HG03520 (cell line): ENCODE measurements around the gene HYAL3.
A peak's percentile ranks its signal among the peaks of the same experiment; 100 is the strongest.

Experiments used
- ATAC-seq: cut with Tn5 transposase; IDR thresholded peaks from one replicate; pipeline ENCODE4 v1.9.1; 2021; ENCODE audit warnings: mild to moderate bottlenecking, moderate library complexity; ENCODE audit not compliant: unreplicated experiment

HYAL3 gene, protein sequence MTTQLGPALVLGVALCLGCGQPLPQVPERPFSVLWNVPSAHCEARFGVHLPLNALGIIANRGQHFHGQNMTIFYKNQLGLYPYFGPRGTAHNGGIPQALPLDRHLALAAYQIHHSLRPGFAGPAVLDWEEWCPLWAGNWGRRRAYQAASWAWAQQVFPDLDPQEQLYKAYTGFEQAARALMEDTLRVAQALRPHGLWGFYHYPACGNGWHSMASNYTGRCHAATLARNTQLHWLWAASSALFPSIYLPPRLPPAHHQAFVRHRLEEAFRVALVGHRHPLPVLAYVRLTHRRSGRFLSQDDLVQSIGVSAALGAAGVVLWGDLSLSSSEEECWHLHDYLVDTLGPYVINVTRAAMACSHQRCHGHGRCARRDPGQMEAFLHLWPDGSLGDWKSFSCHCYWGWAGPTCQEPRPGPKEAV

DNA sequence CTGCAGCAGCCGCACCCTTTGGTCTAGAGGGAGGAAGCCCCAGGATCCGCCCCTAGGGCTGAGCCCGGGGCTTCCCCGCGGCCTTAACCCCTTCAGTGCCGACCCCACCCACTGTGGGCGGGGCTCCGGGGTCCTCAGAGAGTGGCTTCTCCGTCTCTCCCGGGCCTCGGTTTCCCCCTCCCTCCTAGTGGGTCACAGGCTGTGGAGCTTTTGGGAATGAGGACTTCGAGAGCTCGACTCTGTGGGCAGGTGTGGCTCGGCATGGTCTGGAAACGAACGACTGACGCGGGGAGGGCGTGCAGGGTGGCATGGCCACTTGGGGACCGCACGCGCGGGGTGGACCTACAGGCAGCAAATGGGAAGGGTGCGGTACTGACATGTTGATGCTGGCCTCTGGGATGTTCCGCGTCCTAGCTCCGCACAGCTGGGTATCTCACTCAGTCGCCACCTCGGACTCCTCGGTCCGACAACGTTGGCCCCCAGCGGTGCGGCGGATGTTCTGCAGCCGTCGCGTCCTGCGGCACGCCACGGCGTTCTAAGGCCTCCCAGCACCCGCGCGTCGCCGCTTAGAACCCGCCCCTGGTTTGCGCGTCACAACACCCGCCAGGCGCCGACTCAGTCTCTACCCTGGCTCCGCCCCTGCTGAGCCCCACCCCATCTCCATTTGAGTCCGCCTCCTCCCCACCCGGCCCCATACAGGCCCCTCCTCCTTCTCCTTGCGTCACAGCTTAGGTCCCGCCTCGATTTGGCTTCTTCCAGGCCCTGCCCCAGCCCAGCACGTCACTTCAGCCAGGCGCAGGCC is at the start of gene HYAL3, which contains the start of gene NAA80:
Gene HYAL3, minus strand, starts transcription at position 570 of the 802 bp plus-strand sequence. CDS start 3,803 bp downstream, outside the sequence.
Gene NAA80, minus strand, starts transcription at position 570 of the 802 bp plus-strand sequence. CDS start 1,942 bp downstream, outside the sequence.
- ATAC-seq = peak; percentile 79

DNA sequence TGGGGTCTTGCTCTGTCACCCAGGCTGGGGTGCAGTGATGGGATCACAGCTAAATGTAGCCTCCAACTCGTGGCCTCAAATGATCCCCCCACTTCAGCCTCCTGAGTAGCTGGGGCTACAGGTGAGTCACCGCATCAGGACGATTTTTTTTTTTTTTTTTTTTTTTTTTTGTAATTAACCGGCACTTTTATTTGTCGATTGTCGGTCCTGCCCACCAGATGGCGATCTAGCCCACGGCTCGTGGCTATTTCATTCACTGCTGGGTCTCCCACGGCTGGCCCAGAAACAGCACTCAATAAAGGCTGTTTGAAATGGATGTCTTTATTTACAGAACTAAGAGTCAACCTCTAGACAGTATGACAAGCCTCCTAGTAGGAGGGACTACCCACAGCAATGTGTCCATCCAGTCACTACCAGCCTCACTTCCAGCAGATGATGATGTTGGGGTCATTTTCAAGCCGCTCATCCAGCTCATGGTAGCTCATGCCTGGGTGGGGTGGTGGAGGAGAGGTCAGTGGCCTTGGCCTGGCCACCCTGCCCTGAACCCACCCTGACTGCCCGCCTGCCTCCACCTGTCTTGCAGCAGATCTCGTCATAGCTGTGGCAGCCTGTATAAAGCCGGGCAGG is 48.1 kb upstream of the HYAL3 start:
- ATAC-seq = no peak

DNA sequence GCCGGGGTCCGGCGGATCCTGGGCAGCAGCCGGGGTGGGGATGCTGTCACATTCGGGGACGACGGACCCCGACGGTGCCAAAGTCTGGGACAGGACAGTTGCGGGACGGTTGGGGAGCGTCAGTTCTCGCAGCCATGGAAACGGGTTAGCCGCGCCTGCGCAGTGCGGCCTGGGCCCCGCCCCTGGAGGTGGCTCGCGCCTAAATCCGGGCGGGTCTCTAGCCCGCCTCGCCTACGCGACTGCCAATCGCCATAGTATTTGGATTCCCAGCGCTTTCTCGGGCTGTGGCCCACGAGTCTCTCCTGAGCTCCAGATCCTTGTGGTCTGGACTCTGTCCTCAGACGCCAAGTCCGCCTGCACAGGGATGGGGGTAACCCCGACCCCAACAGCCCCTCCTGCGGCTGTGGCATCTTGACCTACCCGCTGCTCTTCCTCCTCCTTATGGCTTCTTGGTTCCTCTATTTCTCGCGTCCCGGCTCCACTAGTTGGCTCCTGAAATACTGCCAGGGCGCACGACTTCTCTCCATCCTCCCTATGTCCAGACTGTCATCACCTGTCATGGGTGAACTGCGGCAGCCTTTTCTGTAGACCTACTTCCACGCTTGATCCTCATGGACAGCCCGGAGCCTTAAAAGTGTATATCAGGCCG is 46.5 kb upstream of the HYAL3 start, which contains the start of gene ZMYND10:
Gene ZMYND10, minus strand, starts transcription at position 147 of the 649 bp plus-strand sequence. CDS start 153 bp downstream, outside the sequence.
- no peak for ATAC-seq

DNA sequence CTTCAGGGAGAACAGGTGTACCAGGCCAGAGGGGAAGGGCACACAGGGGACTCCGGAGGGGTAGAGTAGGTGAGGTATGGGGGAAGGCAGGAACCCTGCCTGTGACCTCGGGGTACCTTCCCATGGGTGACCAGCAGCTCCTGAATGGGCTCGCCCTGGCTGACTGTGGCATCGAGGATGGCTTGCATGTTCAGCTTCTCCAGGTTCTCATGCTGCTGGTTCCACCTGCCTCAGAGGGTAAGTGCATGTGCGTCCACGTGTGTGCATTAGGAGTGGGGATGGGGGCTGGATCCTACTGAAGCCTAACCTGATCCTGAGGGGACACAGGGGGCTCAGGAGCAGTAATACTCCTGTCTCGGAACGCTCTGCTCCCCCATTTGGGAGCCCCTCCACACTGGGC is 45.8 kb upstream of the HYAL3 start:
- ATAC-seq = no peak

DNA sequence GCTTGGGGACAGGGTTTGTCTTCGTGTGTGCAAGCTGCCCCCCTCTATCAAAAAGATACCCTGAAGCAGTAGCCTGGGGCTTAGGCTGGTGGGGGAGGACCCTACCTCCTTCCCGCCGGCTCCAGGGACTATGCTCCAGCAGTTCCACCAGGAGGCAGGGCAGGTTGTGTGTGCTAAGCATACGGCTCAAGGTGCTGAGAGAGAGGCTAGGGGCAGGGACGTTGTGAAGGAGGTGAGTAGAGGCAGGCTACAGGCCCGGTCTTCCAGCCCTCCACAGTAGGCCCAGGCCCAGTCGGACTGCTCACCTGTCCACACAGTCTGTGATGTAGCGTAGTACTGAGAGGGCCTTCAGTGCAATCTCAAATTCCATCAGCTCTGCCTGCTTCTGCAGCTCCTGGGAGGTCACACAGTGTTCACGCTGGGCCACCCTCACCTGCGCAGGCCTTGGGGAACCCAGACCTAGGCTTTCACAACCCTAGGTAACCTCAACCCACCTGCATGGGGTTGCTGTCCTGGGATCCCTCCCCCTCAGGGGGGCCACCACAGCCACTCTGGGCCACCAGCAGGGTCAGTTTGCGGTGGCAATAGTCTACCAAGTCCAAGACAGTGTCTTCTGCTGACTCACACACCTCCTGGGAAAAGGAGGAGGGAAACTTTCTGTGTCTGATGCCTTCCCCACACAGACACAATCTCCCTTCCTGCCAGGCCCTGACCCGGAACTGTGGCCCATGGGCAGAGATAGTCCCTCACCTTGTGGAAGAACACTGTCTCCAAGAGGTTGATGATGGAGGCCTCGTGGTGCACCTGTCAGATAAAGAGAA is 43.8 kb upstream of the HYAL3 start:
- no peak for ATAC-seq

DNA sequence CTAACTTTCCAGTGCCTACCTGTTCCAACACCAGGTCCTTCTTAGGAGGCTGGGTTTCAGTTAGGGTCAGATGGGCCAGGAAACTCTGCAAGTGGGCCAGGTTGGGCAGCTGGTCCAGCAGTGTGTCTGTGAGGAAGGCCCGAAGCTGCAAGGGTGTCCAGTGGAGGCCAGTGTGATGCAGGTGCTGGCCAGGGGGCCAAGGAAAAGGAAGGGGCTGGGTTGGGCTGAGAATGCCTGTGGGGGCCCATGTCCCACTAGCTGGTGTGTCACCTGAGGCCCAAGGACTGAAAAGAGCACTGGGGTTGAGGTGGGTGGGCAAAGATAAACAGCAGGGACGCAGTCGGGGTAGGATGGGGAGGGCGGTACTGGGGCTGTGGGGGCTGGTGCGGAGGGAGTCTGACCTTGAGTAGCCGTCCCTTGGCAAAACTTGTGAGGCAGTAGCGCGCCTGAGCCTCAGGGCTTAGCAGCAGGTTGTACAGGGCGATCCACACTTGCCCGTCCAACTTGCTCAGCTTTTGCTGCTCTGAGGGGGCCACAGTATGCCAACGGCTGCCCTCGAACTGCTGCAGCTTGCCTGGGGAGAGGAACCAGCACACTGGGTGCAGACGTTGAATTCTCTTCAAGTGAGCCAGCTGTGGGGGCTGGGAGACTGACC is 42.9 kb upstream of the HYAL3 start:
- no peak for ATAC-seq

DNA sequence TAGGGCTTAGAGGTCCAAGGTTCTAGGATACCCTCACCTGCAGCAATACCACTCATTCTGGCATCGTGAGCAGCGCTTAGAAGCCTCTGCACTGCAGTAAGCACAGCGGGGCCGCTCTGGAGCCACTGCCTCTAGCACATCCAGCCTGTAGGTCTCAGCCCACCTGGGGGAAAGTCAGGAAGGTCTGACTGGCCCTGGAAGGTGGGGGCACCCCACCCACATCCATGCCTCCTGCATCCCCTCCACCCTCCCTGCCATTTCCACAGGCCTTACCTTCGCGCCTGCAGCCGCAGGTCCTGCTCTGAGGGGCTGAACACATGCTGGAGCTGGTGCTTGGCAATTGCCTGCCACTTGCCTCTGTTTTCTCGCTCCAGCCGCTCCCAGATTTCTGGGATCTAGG is 42.3 kb upstream of the HYAL3 start:
- ATAC-seq = no peak

DNA sequence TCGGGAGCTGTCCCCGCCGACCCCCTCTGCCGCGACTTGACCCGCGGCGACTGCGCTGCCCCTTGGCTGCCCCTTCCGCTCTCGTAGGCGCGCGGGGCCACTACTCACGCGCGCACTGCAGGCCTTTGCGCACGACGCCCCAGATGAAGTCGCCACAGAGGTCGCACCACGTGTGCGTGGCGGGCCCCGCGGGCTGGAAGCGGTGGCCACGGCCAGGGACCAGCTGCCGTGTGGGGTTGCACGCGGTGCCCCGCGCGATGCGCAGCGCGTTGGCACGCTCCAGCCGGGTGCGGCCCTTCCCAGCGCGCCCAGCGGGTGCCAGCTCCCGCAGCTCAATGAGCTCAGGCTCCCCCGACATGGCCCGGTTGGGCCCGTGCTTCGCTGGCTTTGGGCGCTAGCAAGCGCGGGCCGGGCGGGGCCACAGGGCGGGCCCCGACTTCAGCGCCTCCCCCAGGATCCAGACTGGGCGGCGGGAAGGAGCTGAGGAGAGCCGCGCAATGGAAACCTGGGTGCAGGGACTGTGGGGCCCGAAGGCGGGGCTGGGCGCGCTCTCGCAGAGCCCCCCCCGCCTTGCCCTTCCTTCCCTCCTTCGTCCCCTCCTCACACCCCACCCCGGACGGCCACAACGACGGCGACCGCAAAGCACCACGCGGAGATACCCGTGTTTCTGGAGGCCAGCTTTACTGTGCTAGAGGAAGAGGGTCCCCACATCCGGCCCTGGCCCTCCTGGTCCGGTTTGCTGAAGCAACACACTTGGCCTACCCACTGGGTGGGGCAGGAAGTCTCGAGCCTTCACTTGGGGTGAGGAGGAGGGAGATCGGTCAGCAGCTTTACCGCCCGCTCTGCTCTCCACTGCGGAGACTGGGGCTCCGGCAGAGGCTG is 41.5 kb upstream of the HYAL3 start, which contains the start of gene RASSF1:
Gene RASSF1, minus strand, starts transcription at position 389 of the 882 bp plus-strand sequence. Its CDS starts 31 bp downstream, at position 358.
- no peak for ATAC-seq

DNA sequence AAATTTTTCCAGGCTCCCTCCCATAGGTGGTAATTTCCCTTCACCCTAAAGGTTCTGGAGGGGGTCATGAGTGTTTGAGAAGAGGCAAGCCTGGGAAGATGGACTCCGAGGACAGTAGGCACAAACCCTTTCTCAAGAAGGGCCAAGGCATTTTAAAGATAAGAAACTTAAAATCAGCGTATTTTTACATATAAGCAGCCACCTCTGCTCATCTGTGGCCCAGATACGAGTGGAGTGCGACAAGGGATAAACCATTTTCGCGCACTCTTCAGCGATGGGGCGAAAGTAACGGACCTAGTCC is 40.9 kb upstream of the HYAL3 start:
- ATAC-seq = no peak

DNA sequence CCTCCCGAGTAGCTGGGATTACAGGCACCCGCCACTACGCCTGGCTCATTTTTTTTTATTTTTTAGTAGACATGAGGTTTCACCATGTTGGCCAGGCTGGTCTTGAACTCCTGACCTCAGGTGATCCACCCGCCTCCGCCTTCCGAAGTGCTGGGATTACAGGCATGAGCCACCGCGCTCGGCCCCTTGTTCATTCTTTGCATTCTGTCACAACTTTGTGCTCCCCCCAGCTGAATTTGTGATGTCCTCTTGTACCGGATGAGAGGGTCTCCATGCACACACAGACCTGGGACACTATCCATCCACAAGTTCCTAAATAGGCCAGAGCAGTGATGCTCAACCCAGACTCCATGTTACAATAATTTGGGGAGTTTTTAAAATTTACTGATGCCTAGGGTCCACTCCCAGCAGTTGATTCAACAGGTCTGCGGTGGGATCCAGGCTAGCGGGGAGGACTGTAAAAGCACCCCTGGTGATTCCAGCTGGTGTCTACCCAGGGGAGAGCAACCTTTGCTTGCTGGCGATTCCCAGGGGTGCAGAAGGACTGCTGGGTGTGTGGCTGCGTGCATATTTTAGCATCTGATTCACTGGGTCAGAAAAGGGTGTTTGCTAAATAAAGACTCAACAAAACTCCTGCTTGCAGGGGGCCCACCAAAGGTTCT is 40.4 kb upstream of the HYAL3 start:
- ATAC-seq = no peak

DNA sequence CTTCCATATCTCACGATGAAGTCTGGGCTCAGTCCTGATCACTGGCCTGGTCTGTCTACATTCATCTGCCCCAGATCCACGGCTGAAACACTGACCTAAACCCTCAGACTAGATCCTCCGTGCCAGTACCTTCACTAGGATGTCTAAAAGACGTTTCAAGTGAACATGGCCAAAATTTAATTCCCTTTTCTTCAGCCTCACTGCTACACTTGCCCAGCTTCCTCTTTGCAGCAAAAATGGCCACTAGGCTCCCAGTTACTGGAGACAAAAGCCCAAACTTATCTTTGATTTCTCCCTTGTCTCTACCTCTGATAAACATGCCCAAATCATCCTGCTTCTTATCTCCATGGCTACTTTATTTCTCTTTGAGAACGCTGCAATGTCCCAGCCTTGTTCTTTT is 39.8 kb upstream of the HYAL3 start:
- no peak for ATAC-seq

DNA sequence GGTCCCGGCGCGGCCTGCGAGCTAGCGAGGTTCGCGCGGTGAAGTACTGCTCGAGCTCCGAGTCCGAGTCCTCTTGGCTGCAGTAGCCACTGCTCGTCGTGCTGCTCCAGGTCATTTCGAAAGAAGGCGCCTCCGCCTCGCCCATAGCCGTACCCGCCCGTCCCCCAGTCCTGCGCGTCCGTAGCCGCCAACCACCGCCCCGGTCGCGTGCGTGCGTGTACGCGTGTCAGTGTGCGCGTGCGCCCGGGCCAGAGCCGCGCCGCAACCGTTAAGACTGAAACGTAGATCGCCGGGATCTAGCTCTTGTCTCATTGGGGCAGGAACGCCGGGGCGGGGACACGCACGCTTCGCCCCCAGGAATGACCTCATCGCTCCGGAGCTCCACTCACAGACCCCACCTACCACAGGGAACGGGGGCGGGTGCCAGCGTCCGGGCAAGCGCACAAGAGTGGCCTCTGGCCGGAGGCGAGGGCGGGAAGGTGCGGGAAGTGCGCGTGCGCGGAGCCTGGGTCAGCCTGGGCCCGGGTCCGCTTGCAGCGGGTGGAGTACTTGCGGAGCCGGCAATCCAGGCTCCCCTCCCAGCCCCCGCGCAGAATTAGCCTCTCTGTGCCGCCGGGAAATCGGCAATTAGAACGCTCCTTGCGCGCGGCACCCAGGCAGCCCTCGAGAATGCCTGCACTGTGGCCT is 38.1 kb upstream of the HYAL3 start:
- peak; percentile 67 for ATAC-seq

DNA sequence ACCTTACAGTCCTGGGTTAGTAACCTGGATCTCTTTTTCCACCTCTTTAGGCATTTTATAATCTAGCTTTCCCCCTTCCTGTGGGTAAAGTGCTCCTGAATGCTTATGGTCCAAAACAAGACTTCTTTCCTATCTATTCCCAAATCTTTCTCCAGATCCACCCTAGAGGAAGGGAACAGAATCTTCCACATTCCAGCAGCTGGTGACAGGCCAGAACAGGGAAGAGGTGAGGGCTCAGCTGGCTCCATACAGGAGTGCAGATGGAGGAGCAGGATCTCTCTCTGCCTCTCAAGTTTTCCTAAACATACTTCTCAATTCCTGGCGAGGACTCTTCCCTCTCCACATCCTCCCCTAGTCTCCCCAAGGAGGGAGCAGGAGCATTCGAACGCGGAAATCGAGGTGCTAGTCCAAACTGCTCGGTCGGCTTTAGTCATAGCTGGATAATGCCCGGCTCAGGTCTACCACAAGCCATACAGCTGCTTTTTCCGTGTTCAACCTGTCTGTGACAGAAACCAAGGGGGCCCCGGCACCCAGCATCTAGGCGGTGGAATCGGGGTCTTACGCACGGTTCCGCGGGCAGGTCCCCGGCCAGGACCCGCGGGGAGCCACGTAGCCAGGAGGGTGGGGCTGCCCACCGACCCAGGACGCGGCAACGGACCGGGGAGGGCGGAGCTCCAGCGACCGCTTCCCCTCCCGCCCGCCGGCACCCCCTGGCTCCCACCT is 37.4 kb upstream of the HYAL3 start:
- peak; percentile 28 for ATAC-seq

DNA sequence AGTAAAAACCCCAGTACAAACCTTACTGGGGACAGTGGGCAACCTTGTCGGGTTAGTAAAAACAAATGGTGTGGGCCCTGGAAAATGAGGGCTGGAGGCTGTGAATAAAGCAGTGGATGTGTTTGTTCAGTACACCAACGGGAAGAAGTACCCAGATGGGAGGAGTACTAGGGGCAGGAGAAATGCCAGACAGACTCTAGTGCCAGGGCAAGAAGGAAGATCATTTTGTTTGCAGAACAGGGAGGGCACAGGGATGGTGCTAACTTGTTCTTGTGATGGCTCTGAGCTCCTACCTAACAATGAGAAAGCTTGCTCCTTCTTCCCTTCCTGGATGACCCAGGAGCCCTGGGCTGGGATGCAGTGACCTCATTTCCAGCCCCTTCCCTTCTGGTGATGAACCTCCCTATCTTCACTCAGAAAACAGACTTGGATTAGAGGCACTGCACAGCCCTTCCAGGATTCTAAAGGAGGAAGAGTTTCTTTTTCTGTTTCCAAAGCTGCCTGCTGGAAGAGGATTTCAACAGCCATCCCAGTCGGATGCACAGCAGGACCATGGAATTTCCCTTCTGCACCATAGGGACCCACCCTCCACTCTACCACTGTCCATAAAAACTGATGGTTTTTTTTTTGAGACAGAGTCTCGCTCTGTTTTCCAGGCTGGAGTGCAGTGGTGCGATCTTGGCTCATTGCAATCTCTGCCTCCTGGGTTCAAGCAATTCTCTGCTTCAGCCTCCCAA is 35.3 kb upstream of the HYAL3 start:
- no peak for ATAC-seq

DNA sequence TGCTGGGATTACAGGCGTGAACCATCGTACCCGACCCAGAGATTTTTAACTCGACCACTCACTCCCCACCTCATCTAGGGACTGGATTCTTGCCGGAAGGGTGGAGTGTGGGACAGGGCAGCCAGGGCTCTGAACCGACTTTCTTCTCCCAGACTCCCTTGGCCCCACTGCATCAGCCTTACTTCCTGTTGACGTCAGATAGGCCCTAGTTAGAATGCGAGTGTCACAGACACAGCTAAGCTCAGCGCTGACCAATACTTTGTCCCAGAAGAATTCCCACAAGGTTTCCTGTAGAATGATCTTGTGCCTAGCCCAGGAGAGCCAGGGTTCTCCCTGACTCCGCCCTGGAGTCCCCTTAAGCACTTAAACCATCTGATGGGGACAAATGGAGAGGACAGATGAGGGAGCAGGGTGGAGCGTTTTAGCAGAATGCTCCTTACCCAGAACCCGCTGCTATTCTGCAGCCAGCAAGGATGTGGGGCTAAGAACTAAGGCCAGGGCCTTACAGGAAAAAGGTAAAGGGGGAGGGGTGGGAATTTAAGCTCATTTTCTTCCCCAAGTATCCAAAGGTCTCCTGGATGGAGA is 34.6 kb upstream of the HYAL3 start:
- no peak for ATAC-seq
